ENCODE measurements around the gene HPX. TPM values are rescaled to one million over a fixed set of nuclear protein-coding genes. Genes with fewer than 3 reads are reported as not detected.

Gene HPX
- polyA plus RNA-seq, 1 experiment: 0.87 TPM

GRCh38 chr11:6433998-6434660, 6.7 kb downstream of the HPX start:
- Histone ChIP-seq H3K36me3 (ENCODE audit: control insufficient read depth, insufficient read depth, low read length) (no peaks in the 10 kb centered on the region), H3K27me3 (ENCODE audit: control insufficient read depth, insufficient read depth, low read length) (no peaks in the 10 kb centered on the region), H3K4me3 (ENCODE audit: low read depth, low read length) (no peak overlapping the region)
- DNase-seq (ENCODE audit: low read depth): no peak
- TF ChIP-seq CTCF (IDR thresholded peaks at IDR 0.05; ENCODE audit: insufficient read depth, low read depth, low read length): no peak
- CTCF ChIA-PET: interaction anchor here (0.7 to 7.0 kb wide), 3 partner anchors 9 to 15 kb away, joined by 3 to 42 read pairs (median 3); no protein-coding TSS in a partner anchor
- POLR2A ChIA-PET: no interaction called here

- Histone ChIP-seq H3K27me3 (ENCODE audit: control insufficient read depth, insufficient read depth, low read length) (no peaks in the 10 kb centered on the region), H3K4me3 (ENCODE audit: low read depth, low read length) (no peak overlapping the region), H3K36me3 (ENCODE audit: control insufficient read depth, insufficient read depth, low read length) (no peaks in the 10 kb centered on the region)
- TF ChIP-seq CTCF (IDR thresholded peaks at IDR 0.05; ENCODE audit: insufficient read depth, low read depth, low read length): no peak
- no peak for DNase-seq (ENCODE audit: low read depth)
- CTCF ChIA-PET: interaction anchor here (1.0 to 7.0 kb wide), 2 partner anchors 10 to 12 kb away, joined by 3 to 42 read pairs; no protein-coding TSS in a partner anchor
- POLR2A ChIA-PET: no interaction called here
Observed at GRCh38 chr11:6431861-6432260, 8.9 kb downstream of the HPX start.

GRCh38 chr11:6427516-6427915, 13.3 kb downstream of the HPX start:
- no peak overlapping the region for H3K4me3 ChIP-seq (ENCODE audit: low read depth, low read length)
- H3K36me3 ChIP-seq (ENCODE audit: control insufficient read depth, insufficient read depth, low read length): no peaks in the 10 kb centered on the region
- no peak for TF ChIP-seq CTCF (IDR thresholded peaks at IDR 0.05; ENCODE audit: insufficient read depth, low read depth, low read length)
- POLR2A ChIA-PET: no interaction called here
- peaks cover 4% of the 10 kb centered on the region for H3K27me3 ChIP-seq (ENCODE audit: control insufficient read depth, insufficient read depth, low read length)
- DNase-seq (ENCODE audit: low read depth): no peak
- CTCF ChIA-PET: interaction anchor here (1.1 to 2.6 kb wide), 5 partner anchors 10 to 49 kb away, joined by 3 to 11 read pairs (median 8); no protein-coding TSS in a partner anchor

- no peak for DNase-seq (ENCODE audit: low read depth)
- no peaks in the 10 kb centered on the region for H3K36me3 ChIP-seq (ENCODE audit: control insufficient read depth, insufficient read depth, low read length)
- H3K27me3 ChIP-seq (ENCODE audit: control insufficient read depth, insufficient read depth, low read length): peaks cover 4% of the 10 kb centered on the region
- no peak for TF ChIP-seq CTCF (IDR thresholded peaks at IDR 0.05; ENCODE audit: insufficient read depth, low read depth, low read length)
- H3K4me3 ChIP-seq (ENCODE audit: low read depth, low read length): no peak overlapping the region
- CTCF ChIA-PET: interaction anchor here (0.6 to 4.2 kb wide), 6 partner anchors 9 to 42 kb away, joined by 3 to 16 read pairs (median 6); partner anchors contain the start of gene HPX
- POLR2A ChIA-PET: no interaction called here
Observed at GRCh38 chr11:6420677-6421076, 20.1 kb downstream of the HPX start.

- Histone ChIP-seq H3K36me3 (ENCODE audit: control insufficient read depth, insufficient read depth, low read length) (0 out of 2 replicates have a peak, but pooled peaks cover 1% of the 10 kb centered on the region), H3K27me3 (ENCODE audit: control insufficient read depth, insufficient read depth, low read length) (peaks cover 4% of the 10 kb centered on the region), H3K4me3 (ENCODE audit: low read depth, low read length) (peak within 1 kb of the TSS; percentile 87)
- no peak for DNase-seq (ENCODE audit: low read depth)
- TF ChIP-seq CTCF (IDR thresholded peaks at IDR 0.05; ENCODE audit: insufficient read depth, low read depth, low read length): peak; percentile 19; the same call in 1 of the 2 replicates
- POLR2A ChIA-PET: no interaction called here
- CTCF ChIA-PET: interaction anchor here (0.8 to 2.8 kb wide), 7 partner anchors 11 to 40 kb away, joined by 3 to 14 read pairs (median 4); no protein-coding TSS in a partner anchor
Observed at GRCh38 chr11:6419009-6419631, 21.7 kb downstream of the HPX start, which contains the start of gene APBB1. TSS of gene APBB1 (minus strand) at chr11:6419094. CDS start at chr11:6411347, 7,747 bp downstream.
